ENCODE measurements around the gene GRK2. TPM values are rescaled to one million over a fixed set of nuclear protein-coding genes. Genes with fewer than 3 reads are reported as not detected.

Gene GRK2
- total and polyA plus RNA-seq, 12 donors: 26.4 to 159 (median 59.6) TPM

DNA sequence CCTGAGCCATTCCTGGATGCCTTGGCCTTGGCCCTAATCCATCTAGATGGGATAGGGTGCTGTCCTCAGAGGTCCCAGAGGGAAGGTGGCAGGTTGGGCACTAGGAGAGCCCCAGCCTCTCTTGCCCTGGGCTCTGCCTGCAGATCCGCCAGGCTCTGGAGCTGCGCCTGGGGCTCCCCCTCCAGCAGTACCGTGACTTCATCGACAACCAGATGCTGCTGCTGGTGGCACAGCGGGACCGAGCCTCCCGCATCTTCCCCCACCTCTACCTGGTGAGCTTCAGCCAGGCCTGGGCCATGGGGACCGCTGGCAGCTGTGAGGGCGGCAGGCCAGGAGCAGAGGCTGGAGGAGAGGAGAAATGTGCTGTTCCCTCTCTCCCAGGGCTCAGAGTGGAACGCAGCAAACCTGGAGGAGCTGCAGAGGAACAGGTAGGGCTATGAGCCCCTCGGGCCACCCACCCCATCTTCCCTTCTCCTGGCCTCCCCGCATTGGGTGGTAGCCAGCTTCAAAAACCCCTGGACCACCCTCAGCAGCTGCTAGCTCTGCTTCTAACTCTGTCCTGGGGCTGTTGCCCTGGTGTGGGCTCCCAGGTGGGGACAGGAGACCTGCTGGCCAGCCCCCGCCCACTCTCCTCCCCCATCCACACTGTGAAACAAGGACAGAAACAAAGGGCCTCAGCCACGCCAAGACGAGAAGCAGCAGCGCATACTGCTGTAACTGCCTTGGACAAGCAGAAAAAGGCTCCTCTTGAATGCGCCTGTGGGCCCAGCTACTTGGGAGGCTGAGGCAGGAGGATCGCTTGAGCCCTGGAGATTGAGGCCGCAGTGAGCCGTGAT, 42.0 kb downstream of the GRK2 start:
- Histone ChIP-seq H3K36me3 (replicated peaks in 1 of 2) (peaks cover 0 to 20% of the 10 kb centered on the region in 2 donors), H3K9me3 (replicated peaks in 1 of 3) (no peaks in the 10 kb centered on the region), H3K27ac (no peak overlapping the region), H3K4me3 (no peak overlapping the region), H3K4me1 (replicated peaks in 1 of 2) (peaks cover 7 to 11% of the 10 kb centered on the region in 2 donors), H3K27me3 (no peaks in the 10 kb centered on the region)
- no peak for TF ChIP-seq POLR2A (IDR thresholded peaks at IDR 0.05)
- TF ChIP-seq, protein P1, sequence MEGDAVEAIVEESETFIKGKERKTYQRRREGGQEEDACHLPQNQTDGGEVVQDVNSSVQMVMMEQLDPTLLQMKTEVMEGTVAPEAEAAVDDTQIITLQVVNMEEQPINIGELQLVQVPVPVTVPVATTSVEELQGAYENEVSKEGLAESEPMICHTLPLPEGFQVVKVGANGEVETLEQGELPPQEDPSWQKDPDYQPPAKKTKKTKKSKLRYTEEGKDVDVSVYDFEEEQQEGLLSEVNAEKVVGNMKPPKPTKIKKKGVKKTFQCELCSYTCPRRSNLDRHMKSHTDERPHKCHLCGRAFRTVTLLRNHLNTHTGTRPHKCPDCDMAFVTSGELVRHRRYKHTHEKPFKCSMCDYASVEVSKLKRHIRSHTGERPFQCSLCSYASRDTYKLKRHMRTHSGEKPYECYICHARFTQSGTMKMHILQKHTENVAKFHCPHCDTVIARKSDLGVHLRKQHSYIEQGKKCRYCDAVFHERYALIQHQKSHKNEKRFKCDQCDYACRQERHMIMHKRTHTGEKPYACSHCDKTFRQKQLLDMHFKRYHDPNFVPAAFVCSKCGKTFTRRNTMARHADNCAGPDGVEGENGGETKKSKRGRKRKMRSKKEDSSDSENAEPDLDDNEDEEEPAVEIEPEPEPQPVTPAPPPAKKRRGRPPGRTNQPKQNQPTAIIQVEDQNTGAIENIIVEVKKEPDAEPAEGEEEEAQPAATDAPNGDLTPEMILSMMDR (IDR thresholded peaks at IDR 0.05): no peak
- DNase-seq: peak in 2 of 7 donors; percentile 11 to 41
- intact Hi-C loops (cut with DNase I): no loop called here
- 93 to 96% (median 95%) methylated on average over 9 to 20 of the region's 20 CpGs for WGBS, 4 donors

DNA sequence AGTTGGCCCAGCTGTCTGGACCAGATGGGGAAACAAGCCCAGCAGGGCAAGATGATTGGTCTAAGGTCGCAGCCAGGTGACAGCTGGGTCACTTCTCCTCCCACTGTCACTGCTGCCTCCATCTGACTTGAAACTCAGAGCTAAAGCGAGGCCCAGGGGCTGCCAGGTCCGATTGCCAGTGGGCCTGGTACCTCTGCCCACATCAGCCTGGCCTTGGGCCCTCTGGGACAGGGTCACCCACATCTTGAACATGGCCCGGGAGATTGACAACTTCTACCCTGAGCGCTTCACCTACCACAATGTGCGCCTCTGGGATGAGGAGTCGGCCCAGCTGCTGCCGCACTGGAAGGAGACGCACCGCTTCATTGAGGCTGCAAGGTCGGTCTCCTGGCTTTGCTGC, 42.9 kb downstream of the GRK2 start:
- Histone ChIP-seq H3K4me1 (replicated peaks in 1 of 2) (peaks cover 3 to 6% of the 10 kb centered on the region in 2 donors), H3K27ac (no peak overlapping the region), H3K4me3 (no peak overlapping the region), H3K36me3 (replicated peaks in 1 of 2) (peaks cover 0 to 20% of the 10 kb centered on the region in 2 donors), H3K9me3 (replicated peaks in 1 of 3) (no peaks in the 10 kb centered on the region), H3K27me3 (no peaks in the 10 kb centered on the region)
- intact Hi-C loops (cut with DNase I): no loop called here
- WGBS, 4 donors: 87 to 100% (median 99%) methylated on average over 3 to 11 of the region's 11 CpGs
- DNase-seq: peak in 1 of 7 donors; percentile 36
- TF ChIP-seq, protein P1 (IDR thresholded peaks at IDR 0.05): no peak
- no peak for TF ChIP-seq POLR2A (IDR thresholded peaks at IDR 0.05)

DNA sequence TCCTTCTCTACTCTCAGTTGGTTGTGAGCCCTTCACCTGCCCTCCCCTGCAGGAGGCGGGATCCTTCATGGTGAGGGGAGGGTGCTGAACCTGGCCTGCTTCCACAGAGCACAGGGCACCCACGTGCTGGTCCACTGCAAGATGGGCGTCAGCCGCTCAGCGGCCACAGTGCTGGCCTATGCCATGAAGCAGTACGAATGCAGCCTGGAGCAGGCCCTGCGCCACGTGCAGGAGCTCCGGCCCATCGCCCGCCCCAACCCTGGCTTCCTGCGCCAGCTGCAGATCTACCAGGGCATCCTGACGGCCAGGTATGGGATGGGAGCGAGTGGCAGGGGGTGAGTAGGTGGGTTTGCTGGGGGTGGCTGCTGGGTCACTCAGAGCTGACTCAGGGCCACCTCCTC, 43.4 kb downstream of the GRK2 start:
- H3K27ac ChIP-seq: no peak overlapping the region
- H3K4me3 ChIP-seq: no peak overlapping the region
- H3K9me3 ChIP-seq (replicated peaks in 1 of 3): no peaks in the 10 kb centered on the region
- peaks cover 0 to 1% of the 10 kb centered on the region in 2 donors for H3K4me1 ChIP-seq (replicated peaks in 1 of 2)
- H3K27me3 ChIP-seq: no peaks in the 10 kb centered on the region
- 93 to 95% (median 94%) methylated on average over 10 to 14 of the region's 14 CpGs for WGBS, 4 donors
- DNase-seq: peak in 1 of 7 donors; percentile 40
- no peak for TF ChIP-seq POLR2A (IDR thresholded peaks at IDR 0.05)
- TF ChIP-seq, protein P1 (IDR thresholded peaks at IDR 0.05): no peak
- intact Hi-C loops (cut with DNase I): loop anchor here in 1 of 2 donors (10.0 kb wide), 1 partner anchor 225 kb away; no protein-coding TSS in a partner anchor
- H3K36me3 ChIP-seq (replicated peaks in 1 of 2): peaks cover 0 to 20% of the 10 kb centered on the region in 2 donors

DNA sequence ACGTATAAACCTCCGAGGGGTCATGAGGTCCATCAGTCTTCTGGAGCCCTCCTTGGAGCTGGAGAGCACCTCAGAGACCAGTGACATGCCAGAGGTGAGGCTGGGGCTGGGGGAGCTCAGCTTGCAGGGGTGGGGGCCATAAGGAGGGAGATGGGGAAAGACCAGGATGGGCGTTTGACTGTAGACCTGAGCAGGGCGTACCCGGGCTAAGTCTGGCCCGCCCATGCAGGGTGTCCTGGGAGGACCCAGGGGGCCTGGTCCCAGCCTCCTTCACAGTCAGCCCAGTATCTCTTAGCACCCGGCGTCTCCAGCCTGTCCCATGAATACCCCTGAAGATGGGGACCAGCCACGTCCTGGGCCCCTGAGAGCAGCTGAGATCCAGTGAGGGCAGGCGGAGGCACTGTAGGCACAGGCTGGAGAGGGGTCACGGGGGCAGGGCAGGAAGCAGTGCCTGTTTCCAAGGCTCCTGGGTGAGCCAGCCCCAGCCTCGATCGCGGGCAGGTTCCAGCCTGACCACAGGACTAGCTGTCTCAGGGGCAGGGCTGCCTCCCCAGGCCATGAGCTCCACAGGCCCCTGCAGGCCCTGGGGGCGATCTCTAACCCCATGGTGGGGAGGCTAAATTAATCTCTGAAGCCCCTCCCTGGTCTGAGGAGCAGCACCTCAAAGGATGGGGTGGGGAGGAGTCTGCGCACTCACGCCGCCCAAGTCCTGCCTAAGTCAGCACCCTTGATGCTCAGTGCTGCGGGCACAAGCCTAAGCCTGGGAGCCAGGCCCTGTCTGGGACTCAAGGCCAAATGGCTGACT, 44.2 kb downstream of the GRK2 start:
- no peaks in the 10 kb centered on the region for H3K4me1 ChIP-seq (replicated peaks in 1 of 2)
- intact Hi-C loops (cut with DNase I): loop anchor here in 1 of 2 donors (10.0 kb wide), 1 partner anchor 226 kb away; no protein-coding TSS in a partner anchor
- H3K9me3 ChIP-seq (replicated peaks in 1 of 3): no peaks in the 10 kb centered on the region
- H3K4me3 ChIP-seq: no peak overlapping the region
- no peak overlapping the region for H3K27ac ChIP-seq
- H3K36me3 ChIP-seq (replicated peaks in 1 of 2): peaks cover 0 to 20% of the 10 kb centered on the region in 2 donors
- no peaks in the 10 kb centered on the region for H3K27me3 ChIP-seq
- WGBS, 4 donors: 90 to 96% (median 94%) methylated on average over 15 to 19 of the region's 19 CpGs
- TF ChIP-seq, protein P1 (IDR thresholded peaks at IDR 0.05): no peak
- TF ChIP-seq POLR2A (IDR thresholded peaks at IDR 0.05): no peak
- peak in 1 of 7 donors; percentile 44 for DNase-seq

All from adrenal gland (tissue), 12 donors.